ENCODE measurements around the gene ITPR1.

DNA sequence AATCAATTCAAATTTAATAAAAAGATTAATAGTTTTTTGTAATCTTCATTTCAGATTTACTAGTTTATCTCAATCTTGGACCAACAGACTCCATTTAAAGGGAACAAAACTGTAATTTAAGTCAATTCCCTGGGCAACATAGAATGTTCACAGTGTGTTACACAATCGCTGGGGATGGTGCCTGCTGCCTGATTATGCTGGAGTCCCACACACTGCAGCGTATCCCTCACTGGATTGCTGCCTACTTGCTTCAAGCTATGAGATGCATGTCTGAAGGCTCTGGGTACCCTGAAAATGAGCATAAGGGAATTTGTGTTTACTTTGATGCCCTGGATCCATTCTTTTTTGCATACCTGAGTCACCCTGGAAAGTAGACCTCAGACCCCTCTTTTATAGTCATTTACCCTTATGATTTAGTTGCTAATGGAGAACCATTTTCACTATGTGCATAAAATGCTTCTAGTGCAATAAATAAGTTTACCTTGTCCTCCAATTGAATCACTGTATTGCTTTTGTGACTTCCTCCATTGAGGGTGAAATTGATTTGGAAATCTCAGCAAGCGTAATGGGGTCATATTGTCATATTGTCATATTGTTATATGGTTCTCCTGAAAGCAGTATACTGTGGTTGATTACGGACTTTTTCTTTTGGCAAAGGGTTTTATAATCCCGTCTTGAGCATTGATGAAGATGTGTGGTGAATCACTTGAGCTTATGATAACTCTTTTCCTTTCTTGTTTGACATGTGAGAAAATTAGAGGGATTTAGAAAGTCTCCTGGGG lies 35.9 kb downstream of the ITPR1 start:
- TF ChIP-seq, protein P1, sequence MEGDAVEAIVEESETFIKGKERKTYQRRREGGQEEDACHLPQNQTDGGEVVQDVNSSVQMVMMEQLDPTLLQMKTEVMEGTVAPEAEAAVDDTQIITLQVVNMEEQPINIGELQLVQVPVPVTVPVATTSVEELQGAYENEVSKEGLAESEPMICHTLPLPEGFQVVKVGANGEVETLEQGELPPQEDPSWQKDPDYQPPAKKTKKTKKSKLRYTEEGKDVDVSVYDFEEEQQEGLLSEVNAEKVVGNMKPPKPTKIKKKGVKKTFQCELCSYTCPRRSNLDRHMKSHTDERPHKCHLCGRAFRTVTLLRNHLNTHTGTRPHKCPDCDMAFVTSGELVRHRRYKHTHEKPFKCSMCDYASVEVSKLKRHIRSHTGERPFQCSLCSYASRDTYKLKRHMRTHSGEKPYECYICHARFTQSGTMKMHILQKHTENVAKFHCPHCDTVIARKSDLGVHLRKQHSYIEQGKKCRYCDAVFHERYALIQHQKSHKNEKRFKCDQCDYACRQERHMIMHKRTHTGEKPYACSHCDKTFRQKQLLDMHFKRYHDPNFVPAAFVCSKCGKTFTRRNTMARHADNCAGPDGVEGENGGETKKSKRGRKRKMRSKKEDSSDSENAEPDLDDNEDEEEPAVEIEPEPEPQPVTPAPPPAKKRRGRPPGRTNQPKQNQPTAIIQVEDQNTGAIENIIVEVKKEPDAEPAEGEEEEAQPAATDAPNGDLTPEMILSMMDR (IDR thresholded peaks at IDR 0.05), result no peak
- TF ChIP-seq POLR2A (IDR thresholded peaks at IDR 0.05), result no peak
